Tibial artery (tissue), 4 donors: ENCODE measurements around the gene CLEC1A.

Experiments used
- DNase-seq, 2 donors: peaks; one replicate each; pipeline ENCODE4 v3.0.0-alpha.2; 2019
- H3K27ac ChIP-seq, 2 donors: fragments of 200-600 bp; sonication (generic) in 1 of 2; 1 replicate in 1 of 2; 2 replicates in 1 of 2; pipeline ENCODE4 v1.5.1; 2018 to 2019; ENCODE audit warnings: mild to moderate bottlenecking in 1 of 2
- H3K27me3 ChIP-seq, 2 donors: fragments of 200-600 bp; sonication (generic) in 1 of 2; one replicate each; pipeline versions ENCODE4 v1.5.1 to v1.6.0; 2016 to 2019
- H3K36me3 ChIP-seq, 3 donors: fragments of 200-600 bp; sonication (generic) in 2 of 3; one replicate each; pipeline ENCODE4 v1.5.1; 2016 to 2019; ENCODE audit warnings: mild to moderate bottlenecking in 2 of 3
- H3K4me1 ChIP-seq, 4 donors: fragments of 200-600 bp; sonication (generic) in 2 of 4; 1 replicate in 3 of 4; 2 replicates in 1 of 4; pipeline ENCODE4 v1.5.1; 2016 to 2019
- H3K4me3 ChIP-seq, 2 donors: fragments of 200-600 bp; sonication (generic) in 1 of 2; 1 replicate in 1 of 2; 2 replicates in 1 of 2; pipeline ENCODE4 v1.5.1; 2018 to 2019; ENCODE audit warnings: mild to moderate bottlenecking in 2 of 2
- H3K9me3 ChIP-seq, 3 donors: fragments of 200-600 bp; sonication (generic) in 1 of 3; one replicate each; pipeline ENCODE4 v1.5.1; 2016 to 2019
- intact Hi-C: fragments of 100-400 bp; cut with DNase I; formaldehyde crosslinking; loops from one replicate; pipeline ENCODE4 v1.15.0; 2023; ENCODE audit warnings: low total_unique reads
- TF ChIP-seq, protein P1 (sequence below), 2 experiments: fragments of 200-600 bp in 1 of 2; fragments of 450-650 bp in 1 of 2; IDR thresholded peaks; one replicate each; pipeline ENCODE4 v1.5.1; 2017 to 2019; ENCODE audit warnings: antibody characterized with exemption in 2 of 2, mild to moderate bottlenecking in 1 of 2, moderate library complexity in 1 of 2

Gene CLEC1A, protein sequence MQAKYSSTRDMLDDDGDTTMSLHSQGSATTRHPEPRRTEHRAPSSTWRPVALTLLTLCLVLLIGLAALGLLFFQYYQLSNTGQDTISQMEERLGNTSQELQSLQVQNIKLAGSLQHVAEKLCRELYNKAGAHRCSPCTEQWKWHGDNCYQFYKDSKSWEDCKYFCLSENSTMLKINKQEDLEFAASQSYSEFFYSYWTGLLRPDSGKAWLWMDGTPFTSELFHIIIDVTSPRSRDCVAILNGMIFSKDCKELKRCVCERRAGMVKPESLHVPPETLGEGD

GRCh38 chr12:10098791-10099190 is at the start of gene CLEC1A:
CLEC1A (minus strand) TSS chr12:10098985; CDS start chr12:10098922, 63 bp downstream.
- TF ChIP-seq, protein P1, sequence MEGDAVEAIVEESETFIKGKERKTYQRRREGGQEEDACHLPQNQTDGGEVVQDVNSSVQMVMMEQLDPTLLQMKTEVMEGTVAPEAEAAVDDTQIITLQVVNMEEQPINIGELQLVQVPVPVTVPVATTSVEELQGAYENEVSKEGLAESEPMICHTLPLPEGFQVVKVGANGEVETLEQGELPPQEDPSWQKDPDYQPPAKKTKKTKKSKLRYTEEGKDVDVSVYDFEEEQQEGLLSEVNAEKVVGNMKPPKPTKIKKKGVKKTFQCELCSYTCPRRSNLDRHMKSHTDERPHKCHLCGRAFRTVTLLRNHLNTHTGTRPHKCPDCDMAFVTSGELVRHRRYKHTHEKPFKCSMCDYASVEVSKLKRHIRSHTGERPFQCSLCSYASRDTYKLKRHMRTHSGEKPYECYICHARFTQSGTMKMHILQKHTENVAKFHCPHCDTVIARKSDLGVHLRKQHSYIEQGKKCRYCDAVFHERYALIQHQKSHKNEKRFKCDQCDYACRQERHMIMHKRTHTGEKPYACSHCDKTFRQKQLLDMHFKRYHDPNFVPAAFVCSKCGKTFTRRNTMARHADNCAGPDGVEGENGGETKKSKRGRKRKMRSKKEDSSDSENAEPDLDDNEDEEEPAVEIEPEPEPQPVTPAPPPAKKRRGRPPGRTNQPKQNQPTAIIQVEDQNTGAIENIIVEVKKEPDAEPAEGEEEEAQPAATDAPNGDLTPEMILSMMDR (IDR thresholded peaks at IDR 0.05) = no peak
- Histone ChIP-seq H3K36me3 (no peaks in the 10 kb centered on the region), H3K27ac (no peak within 1 kb of the TSS), H3K4me1 (peaks cover 0 to 15% (median 6%) of the 10 kb centered on the region in 4 donors), H3K4me3 (peak within 1 kb of the TSS in 1 of 2 donors; percentile 9), H3K9me3 (no peaks in the 10 kb centered on the region), H3K27me3 (no peaks in the 10 kb centered on the region)
- intact Hi-C loops = no loop called here
- peak in 1 of 2 donors; percentile 24 for DNase-seq

- H3K9me3 ChIP-seq = no peaks in the 10 kb centered on the region
- intact Hi-C loops = no loop called here
- DNase-seq = no peak
- H3K4me1 ChIP-seq = peaks cover 0 to 4% (median under 1%) of the 10 kb centered on the region in 4 donors
- no peaks in the 10 kb centered on the region for H3K27me3 ChIP-seq
- H3K4me3 ChIP-seq = no peak overlapping the region
- TF ChIP-seq, protein P1 (IDR thresholded peaks at IDR 0.05) = no peak
- no peak overlapping the region for H3K27ac ChIP-seq
- no peaks in the 10 kb centered on the region for H3K36me3 ChIP-seq
Observed at GRCh38 chr12:10147714-10148403, 49.1 kb upstream of the CLEC1A start.

DNA sequence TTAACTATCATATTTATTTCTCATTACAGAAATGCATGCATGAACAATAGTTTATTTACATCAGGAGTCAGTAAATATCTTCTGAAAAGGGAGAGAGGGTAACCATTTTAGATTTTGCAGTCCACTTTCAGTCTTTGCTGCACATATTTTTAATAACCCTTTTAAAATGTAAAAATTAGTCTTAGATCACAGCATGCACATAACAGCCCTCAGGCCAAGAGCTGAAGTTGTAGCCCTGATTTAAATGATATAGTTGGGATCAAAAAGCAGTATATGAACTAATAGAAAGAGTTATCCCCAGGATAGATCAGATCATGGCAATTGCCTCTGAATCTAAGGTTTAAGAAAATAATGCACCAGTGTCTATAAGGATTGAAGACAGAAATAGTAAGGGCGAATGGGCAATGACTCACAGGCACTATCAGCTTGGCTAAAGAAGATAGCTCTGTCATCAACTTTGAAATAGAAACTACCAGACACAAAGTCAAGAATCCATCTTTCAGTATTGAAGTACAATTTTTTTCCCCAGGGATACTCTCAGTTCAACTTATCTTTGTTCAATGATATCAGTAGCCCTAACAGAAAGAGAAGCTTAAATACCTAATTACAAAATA is 44.3 kb upstream of the CLEC1A start:
- intact Hi-C loops = no loop called here
- Histone ChIP-seq H3K4me3 (no peak overlapping the region), H3K9me3 (no peaks in the 10 kb centered on the region), H3K36me3 (no peaks in the 10 kb centered on the region), H3K4me1 (no peaks in the 10 kb centered on the region), H3K27ac (no peak overlapping the region), H3K27me3 (peaks cover 0 to 4% of the 10 kb centered on the region in 2 donors)
- DNase-seq = no peak
- TF ChIP-seq, protein P1 (IDR thresholded peaks at IDR 0.05) = no peak

DNA sequence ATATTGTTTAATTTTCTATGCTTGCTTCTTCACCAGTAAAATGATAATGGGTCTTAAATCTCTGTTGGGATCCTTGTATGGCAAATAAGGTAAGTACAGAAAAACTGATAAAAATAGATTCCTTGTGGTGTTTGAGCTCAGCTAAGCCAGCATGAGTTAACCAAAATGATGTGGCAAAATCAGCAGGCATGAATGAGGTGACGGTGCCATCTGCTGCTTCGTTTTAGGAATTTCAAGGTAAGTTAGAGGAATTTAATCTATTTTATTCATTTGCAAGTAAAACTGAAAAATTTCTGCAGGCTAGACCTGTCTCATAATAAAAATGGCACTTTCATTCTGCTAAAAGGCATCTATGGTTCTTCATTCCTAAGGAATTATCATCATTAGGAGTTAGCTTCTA is 41.2 kb upstream of the CLEC1A start:
- Histone ChIP-seq H3K36me3 (no peaks in the 10 kb centered on the region), H3K9me3 (no peaks in the 10 kb centered on the region), H3K4me1 (no peaks in the 10 kb centered on the region), H3K27ac (no peak overlapping the region), H3K4me3 (no peak overlapping the region), H3K27me3 (peaks cover 0 to 4% of the 10 kb centered on the region in 2 donors)
- DNase-seq = no peak
- TF ChIP-seq, protein P1 (IDR thresholded peaks at IDR 0.05) = peak; percentile 21 to 51
- intact Hi-C loops = no loop called here

- no peaks in the 10 kb centered on the region for H3K9me3 ChIP-seq
- TF ChIP-seq, protein P1 (IDR thresholded peaks at IDR 0.05) = no peak
- intact Hi-C loops = no loop called here
Observed at GRCh38 chr12:10136637-10137205, 37.9 kb upstream of the CLEC1A start.

More at GRCh38 chr12:10136637-10137205, 37.9 kb upstream of the CLEC1A start:
- peaks cover 0 to 4% of the 10 kb centered on the region in 2 donors for H3K27me3 ChIP-seq
- no peaks in the 10 kb centered on the region for H3K4me1 ChIP-seq
- no peak for DNase-seq
- H3K27ac ChIP-seq = no peak overlapping the region
- no peak overlapping the region for H3K4me3 ChIP-seq
- no peaks in the 10 kb centered on the region for H3K36me3 ChIP-seq
